AG04450 (cell line): ENCODE measurements around the gene RHOA. TPM values are rescaled to one million over a fixed set of nuclear protein-coding genes. Genes with fewer than 3 reads are reported as not detected.
A peak's percentile ranks its signal among the peaks of the same experiment; 100 is the strongest.

Source experiments
- CTCF ChIA-PET: fragments of 300-600, 350-600 bp; formaldehyde crosslinking; extraction: SDS; loops from one replicate; lab custom pipeline; 2022; ENCODE audit warnings: antibody characterized with exemption, inconsistent platforms; lab: Charles Lee
- POLR2A ChIA-PET: fragments of 350-600 bp; formaldehyde crosslinking; extraction: SDS; loops from one replicate; lab custom pipeline; 2021; ENCODE audit warnings: antibody characterized with exemption, inconsistent platforms; lab: Yijun Ruan, JAX
- DNase-seq: peaks from one replicate; pipeline ENCODE4 v3.0.0-alpha.2; 2011; ENCODE audit warnings: low read depth, low spot score
- H3K27ac ChIP-seq: one replicate; pipeline ENCODE4 v1.5.1; 2012; ENCODE audit warnings: low read depth, low read length, control low read depth
- H3K27me3 ChIP-seq: one replicate; pipeline ENCODE4 v1.6.0; 2012; ENCODE audit warnings: low read length; ENCODE audit not compliant: control insufficient read depth, insufficient read depth
- H3K4me3 ChIP-seq: 2 replicates; pipeline ENCODE4 v1.5.1; 2011; ENCODE audit warnings: mild to moderate bottlenecking, low read depth, low read length, control low read depth
- H3K9me3 ChIP-seq: 2 replicates; pipeline ENCODE4 v1.5.1; 2012; ENCODE audit warnings: low read length; ENCODE audit not compliant: control insufficient read depth, insufficient read depth
- polyA plus RNA-seq: library from polyadenylated mRNA; depleted of rRNA; stranded (reverse); fragments of >200 nt; gene quantifications from 2 replicates; pipeline ENCODE4 v1.2.3, GENCODE V29; 2011
- TF ChIP-seq, protein P1 (sequence below): IDR thresholded peaks from 2 replicates; pipeline ENCODE4 v1.5.1; 2011; ENCODE audit warnings: low read depth, low read length, control low read depth, inconsistent platforms

The RHOA gene
- polyA plus RNA-seq, 1 experiment: 505 TPM

DNA sequence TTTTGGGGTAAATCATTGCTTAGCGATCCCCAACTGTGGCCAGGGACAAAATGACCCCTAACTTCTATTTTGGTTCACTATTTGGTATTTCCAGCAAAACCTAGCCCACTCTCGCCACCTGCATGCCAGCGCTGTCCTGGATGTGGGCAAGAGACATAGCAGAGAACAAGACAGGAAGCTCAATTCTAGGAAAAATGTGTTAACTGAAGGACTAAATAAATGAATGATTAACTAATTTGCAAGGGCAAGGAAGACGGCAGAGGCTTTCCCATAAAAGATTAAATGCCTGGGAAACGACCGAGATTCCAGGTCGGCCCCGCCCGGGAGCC lies 16.9 kb upstream of the RHOA start:
- H3K4me3 ChIP-seq: peak overlapping the region; percentile 77

DNA sequence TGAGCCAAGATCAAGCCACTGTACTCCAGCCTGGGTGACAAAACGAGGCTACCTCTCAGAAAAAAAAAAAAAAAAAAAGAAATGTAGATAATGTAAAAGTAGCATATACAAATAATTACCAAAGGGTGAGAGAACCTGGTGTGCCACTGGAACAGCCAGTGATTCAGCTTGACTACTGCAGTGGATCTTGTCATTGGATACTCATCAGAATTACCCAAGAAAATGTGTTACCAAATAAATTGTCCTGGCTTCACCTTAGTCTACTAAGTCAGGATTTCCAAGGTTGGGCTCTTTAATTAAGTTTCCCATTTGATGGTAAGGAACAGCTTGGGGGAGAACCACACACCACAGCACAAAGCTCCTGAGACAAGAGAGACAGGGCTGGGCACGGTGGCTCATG lies 15.8 kb upstream of the RHOA start:
- POLR2A ChIA-PET: no interaction called here
- CTCF ChIA-PET: no interaction called here

More for the DNA sequence above, 16.9 kb upstream of the RHOA start:
- TF ChIP-seq, protein P1, sequence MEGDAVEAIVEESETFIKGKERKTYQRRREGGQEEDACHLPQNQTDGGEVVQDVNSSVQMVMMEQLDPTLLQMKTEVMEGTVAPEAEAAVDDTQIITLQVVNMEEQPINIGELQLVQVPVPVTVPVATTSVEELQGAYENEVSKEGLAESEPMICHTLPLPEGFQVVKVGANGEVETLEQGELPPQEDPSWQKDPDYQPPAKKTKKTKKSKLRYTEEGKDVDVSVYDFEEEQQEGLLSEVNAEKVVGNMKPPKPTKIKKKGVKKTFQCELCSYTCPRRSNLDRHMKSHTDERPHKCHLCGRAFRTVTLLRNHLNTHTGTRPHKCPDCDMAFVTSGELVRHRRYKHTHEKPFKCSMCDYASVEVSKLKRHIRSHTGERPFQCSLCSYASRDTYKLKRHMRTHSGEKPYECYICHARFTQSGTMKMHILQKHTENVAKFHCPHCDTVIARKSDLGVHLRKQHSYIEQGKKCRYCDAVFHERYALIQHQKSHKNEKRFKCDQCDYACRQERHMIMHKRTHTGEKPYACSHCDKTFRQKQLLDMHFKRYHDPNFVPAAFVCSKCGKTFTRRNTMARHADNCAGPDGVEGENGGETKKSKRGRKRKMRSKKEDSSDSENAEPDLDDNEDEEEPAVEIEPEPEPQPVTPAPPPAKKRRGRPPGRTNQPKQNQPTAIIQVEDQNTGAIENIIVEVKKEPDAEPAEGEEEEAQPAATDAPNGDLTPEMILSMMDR: no peak
- DNase-seq: no peak
- ChIA-PET POLR2A (interaction anchor here (0.6 to 1.4 kb wide), 11 partner anchors 9 to 1173 kb away, joined by 3 to 6 read pairs (median 4); partner anchors contain the start of genes DAG1, RHOA and TCTA), CTCF (interaction anchor here (0.7 to 1.2 kb wide), 3 partner anchors 35 to 351 kb away, joined by 3 to 6 read pairs (median 3); partner anchors contain the start of gene USP4)
- Histone ChIP-seq H3K27me3 (no peaks in the 10 kb centered on the region), H3K27ac (no peak overlapping the region), H3K9me3 (no peaks in the 10 kb centered on the region)

DNA sequence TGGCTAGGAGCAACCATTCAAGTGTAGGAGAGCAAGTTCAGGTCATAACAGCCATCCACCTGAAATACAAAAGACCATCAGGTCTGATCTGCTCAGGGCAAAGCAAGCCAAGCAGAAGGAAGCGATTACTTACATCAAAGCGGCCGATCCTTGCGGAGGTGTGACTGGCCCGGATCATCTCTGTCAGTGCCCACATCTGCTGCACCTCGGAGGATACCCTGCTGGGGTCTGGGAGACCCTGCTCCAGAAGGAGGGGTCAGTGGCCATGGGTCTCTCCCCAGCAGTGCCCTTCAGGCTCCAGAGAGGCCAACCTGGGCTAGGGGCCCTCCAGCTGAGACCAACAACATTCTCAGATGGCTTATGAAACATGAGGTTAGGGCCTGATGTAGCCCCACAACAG lies 13.0 kb upstream of the RHOA start:
- ChIA-PET POLR2A (interaction anchor here (1.4 kb wide), 1 partner anchor 13 kb away, joined by 4 read pairs; the partner anchor contains the start of genes RHOA and TCTA), CTCF (no interaction called here)
- TF ChIP-seq, protein P1: no peak
- no peak for DNase-seq
- no peak overlapping the region for H3K27ac ChIP-seq
- no peaks in the 10 kb centered on the region for H3K27me3 ChIP-seq
- no peaks in the 10 kb centered on the region for H3K9me3 ChIP-seq
- no peak overlapping the region for H3K4me3 ChIP-seq

More for the DNA sequence above, 15.8 kb upstream of the RHOA start:
- no peak overlapping the region for H3K27ac ChIP-seq
- H3K27me3 ChIP-seq: no peaks in the 10 kb centered on the region
- no peak for DNase-seq
- H3K9me3 ChIP-seq: no peaks in the 10 kb centered on the region
- TF ChIP-seq, protein P1: no peak
- H3K4me3 ChIP-seq: no peak overlapping the region

DNA sequence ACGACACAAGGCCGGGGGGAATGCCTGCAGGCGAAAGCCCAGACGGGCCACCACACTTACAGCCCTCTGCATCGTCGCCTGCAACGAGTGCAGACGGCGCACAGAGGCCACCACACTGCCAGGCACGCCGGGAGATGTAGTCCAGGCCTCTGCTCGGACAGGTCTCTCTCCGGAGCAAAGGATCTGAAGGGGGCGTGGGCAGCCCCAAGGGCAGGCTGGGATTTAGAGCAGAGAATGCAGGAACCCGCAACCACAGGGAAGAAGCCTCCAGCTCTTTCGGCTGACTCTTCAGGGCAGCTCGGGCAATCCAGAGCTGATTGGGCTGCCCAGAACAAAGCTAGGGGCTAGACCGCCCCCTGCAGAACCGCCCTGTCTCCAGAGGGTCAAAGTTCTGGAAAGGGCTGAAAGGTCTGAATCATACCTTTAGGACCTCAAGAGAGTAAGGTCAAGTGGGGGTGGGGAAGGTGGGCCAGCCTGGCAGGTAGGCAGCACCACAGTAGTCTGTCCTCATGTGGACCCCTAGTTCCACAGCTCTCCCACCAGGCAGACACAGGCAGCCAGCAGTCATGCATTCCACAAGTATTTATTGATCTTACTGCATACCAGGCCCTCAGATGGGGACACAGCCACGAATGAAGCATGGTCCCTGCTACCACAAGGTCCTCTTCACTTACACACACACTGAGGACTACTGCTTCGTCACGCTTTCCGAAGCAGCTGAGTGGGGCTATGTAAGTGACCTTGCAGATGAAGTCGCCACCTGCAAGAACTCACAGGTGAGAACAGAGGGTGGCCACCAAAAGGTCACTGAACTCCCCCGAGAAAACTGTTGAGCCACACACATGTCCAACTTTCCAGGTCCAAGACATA lies 10.8 kb upstream of the RHOA start, which contains the start of gene AMT:
Gene AMT, minus strand, starts transcription at position 95 of the 870 bp plus-strand sequence. Its CDS starts 23 bp downstream, at position 72.
- CTCF ChIA-PET: no interaction called here

More for the DNA sequence above, 10.8 kb upstream of the RHOA start, which contains the start of gene AMT:
- no peak within 1 kb of the TSS for H3K4me3 ChIP-seq
- H3K9me3 ChIP-seq: no peaks in the 10 kb centered on the region
- TF ChIP-seq, protein P1: no peak
- DNase-seq: no peak
- POLR2A ChIA-PET: interaction anchor here (0.6 to 1.3 kb wide), 2 partner anchors 11 to 68 kb away, joined by 4 to 9 read pairs; partner anchors contain the start of gene RHOA
- no peaks in the 10 kb centered on the region for H3K27me3 ChIP-seq
- peak within 1 kb of the TSS; percentile 70 for H3K27ac ChIP-seq
